Renal pelvis (tissue), 4 donors: ENCODE data around the gene PPM1B. TPM values are rescaled to one million over a fixed set of nuclear protein-coding genes. Genes with fewer than 3 reads are reported as not detected.
"Not testable (repeated sequence)": the region's sequence is repeated elsewhere in the genome, so short reads cannot be mapped to it uniquely, and the experiment has no call there.

Experiments used
- DNase-seq: peaks from one replicate; pipeline ENCODE4 v3.0.0-alpha.2; 2013
- polyA plus RNA-seq, 3 donors: library from polyadenylated mRNA; unstranded; fragments of 120-200 nt; gene quantifications; one replicate each; pipeline ENCODE4 v1.2.1, GENCODE V29; 2013; ENCODE audit not compliant: insufficient read length in 3 of 3

Gene PPM1B
- polyA plus RNA-seq, 3 donors, result 57.0 to 77.0 (median 66.2) TPM

DNA sequence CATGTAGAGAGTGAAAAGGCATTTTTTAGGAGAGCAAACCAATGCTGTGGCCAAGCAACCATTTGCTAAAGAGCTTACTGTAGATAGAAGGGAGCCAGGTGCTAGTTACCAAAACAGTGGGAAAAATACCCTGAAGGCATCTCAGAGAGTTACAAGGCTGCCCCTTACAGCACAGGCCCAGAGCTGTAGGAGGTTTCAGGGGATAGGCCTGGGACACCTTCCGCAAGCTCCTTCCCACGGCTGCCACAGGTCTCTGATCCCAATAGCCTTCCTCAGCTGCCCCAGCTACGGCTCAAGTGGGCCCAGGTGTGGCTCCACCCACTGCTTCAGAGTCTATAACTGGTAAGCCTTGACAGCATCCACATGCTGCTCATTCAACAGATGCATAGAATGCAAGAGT is 18.2 kb upstream of the PPM1B start:
- no peak for DNase-seq

GRCh38 chr2:44152865-44153669 is 15.6 kb upstream of the PPM1B start:
- DNase-seq, result no peak

DNA sequence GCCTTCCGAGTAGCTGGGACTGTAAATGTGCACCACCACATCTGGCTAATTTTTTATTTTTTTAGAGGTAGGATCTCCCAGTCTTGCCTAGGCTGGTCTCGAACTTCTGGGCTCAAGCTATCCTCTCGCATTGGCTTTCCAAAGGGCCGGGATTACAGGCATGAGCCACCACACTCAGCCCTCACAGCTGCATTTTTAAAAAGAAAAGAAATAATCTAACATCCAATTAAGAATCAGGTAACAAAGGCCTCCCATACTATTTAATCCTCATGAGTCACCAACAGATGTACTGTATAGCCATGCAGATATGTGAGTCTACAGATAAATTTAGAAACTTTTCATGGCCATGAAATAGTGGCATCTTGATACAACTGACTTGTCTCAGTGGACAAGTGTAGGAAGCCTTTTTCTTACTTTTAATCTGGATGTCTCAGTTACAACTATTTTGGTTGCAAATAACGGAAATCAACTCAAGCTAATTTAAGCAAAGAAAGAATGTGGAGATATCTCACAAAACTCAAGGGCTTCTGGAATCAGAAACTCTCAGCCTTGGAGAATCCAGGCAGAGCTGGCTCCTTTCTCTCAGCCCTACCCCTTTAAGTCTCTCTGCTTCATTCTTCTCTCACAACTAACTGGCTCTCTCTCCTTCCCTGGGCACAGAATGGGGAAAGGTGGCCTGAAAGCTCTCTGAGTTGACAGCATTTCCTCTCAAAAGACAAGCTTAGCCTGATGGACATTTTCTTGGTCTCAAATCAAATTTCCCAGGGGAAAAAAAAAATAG is 12.8 kb upstream of the PPM1B start:
- DNase-seq, result no peak

DNA sequence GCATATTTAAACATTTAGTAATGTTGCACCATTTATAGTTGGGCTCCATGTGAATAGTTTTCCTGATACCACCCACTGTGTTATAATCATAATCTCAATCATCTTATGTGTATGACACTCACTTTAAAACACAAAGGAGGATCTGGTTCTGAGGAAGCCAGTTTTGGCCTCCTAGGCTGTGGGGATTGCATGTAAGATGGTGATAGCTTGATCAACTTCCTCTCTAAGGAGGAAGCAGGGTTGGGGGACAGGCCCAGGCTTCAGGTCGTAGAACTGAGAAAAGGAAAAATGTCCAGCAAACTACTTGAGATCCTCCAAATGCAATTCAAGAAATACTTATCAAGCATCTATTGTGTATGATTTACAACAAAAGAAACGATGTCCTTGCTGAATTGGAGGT is 4.9 kb upstream of the PPM1B start:
- no peak for DNase-seq

GRCh38 chr2:44164617-44165016 is 4.1 kb upstream of the PPM1B start:
- no peak for DNase-seq

GRCh38 chr2:44166096-44166495 is 2.6 kb upstream of the PPM1B start:
- DNase-seq, result no peak

GRCh38 chr2:44167311-44167907 is 1.3 kb upstream of the PPM1B start:
- no peak for DNase-seq

DNA sequence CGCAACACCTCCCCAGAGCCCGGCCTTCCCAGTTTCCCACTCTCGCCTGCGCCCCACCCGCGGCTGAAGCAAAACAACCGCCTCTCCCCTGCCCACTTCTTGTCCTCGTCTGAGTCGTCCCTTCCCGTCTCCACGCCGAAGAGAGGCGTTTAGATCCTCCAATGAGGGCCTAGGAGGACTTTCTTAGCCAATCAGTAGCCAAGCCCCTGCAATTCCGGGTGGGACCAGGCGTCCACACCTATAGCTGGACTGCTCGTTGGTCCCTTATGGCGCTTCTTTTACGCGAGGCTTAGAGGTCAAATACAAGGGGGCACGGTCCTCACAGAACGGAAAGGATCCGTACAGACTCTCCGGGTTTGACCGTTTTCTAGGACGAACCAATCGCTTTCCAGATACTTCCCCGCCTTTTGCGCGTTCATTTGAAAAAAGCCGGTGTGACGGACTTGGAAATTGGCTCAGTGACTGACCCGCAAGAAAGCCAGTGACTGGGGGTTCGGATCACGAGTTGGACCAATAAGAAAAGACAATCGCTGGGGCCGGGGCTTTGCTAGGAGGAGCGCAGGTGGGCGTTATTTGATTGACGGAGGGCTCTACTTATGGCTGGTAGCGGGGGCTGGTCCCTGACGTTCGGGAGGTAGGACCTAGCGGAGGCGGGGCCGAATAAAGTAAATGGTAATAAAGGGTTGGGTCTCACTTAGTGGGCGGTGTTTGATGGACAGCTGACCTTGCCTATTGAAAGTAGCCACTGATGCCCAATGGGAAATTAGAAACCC is 581 bp upstream of the PPM1B start:
- peak; percentile 100 for DNase-seq

DNA sequence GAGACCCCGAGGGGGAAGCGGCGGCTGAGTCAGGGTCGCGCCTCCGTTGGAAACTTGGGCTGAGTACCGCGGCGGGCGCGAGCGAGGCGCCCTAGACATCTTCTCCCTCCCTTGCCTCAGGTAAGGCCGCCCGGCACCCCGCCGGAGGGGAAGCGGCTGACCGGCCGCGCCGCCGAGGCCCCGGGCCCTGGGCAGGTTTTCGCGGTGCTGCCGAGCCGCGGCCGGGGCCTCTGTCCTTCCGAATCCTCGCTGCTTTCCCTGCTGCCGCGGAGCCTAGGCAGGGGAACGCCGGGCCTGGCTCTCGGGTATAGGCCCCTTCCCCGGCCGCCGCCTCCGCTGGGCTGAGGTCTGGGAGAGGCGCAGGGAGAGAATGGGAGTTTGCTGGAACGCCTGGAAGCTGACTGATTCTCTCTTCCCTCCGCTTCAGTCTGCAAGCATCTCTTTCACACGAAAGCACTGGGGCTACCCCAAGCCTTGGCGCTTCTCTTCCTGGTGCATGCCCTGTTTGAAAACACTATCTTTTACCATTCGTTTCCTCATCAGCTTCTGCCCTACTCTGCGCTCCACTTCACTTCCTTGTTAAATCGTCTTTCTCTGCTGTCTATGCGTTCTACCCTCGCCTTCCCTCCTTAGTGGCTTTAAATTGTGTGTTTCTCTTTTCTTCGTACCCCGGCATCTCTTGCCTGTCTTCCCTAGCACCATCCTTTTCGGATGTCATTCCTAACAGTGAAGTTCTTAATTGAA is 652 bp downstream of the PPM1B start:
- DNase-seq, result peak; percentile 34

DNA sequence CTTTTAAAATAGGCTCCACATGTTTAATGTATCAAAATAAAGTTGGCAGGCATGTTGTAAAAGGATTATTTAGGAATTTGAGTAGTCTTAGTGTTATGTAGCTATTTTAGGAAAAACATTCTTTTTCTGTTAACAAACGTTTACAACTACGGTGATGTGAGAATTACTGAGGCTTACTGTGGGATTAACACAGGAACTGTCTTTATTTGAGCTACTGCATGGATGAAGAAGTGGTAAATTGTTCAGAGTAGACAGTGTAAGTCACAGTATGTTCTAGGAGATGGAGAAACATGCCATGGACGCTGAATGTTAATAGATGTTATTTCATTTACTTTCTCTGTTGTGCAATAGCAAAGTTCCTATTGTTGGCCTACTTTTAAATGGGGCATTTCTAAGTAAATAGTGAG is 1.6 kb downstream of the PPM1B start:
- DNase-seq, result peak; percentile 24

GRCh38 chr2:44171018-44171417 is 2.3 kb downstream of the PPM1B start:
- DNase-seq, result no peak

DNA sequence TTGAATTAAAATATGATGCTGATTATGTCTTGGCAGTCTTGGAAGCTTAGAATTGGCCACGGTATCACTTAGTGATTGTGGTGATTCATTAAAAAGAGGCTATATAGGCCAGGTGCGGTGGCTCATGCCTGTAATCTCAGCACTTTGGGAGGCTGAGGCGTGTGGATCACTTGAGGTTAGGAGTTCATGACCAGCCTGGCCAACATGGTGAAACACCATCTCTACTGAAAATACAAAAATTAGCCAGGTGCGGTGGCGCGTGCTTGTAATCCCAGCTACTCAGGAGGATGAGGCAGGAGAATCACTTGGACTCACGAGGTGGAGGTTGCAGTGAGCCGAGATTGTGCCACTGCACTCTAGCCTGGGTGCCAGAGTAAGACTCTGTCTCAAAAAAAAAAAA is 2.8 kb downstream of the PPM1B start:
- not testable (repeated sequence) for DNase-seq

DNA sequence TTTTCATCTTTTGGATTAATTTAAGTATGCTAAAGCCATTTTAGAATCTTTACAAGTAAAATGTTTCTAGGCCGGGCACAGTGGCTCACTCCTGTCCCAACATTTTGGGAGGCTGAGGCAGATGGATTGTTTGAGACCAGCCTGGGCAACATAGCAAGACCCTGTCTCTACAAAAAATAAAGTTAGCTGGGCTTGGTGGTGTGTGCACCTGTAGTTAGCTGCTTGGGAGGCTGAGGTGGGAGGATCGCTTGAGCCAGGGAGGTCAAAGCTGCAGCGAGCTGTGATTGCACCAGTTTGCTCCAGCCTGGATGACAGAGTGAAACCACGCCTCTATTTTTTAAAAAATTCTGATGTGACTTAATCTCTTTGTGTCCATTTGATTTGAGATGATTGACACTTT is 3.9 kb downstream of the PPM1B start:
- no peak for DNase-seq

DNA sequence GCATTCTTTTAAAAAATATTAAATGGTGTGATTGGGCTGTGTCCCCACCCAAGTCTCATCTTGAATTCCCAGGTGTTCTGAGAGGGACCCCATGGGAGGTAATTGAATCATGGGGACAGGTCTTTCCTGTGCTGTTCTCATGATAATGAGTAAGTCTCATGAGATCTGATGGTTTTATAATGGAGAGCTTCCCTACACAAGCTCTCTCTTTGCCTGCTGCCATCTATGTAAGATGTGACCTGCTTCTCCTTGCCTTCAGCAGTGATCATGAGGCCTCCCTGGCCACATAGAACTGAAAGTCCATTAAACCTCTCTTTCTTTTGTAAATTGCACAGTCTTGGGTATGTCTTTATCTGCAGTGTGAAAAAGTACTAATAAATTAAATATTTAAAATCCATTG is 10.3 kb downstream of the PPM1B start:
- no peak for DNase-seq

- no peak for DNase-seq
Measured at GRCh38 chr2:44181648-44182047, 13.0 kb downstream of the PPM1B start.

- DNase-seq, result no peak
Measured at GRCh38 chr2:44184106-44184505, 15.4 kb downstream of the PPM1B start.

- DNase-seq, result no peak
Measured at GRCh38 chr2:44186810-44187209, 18.1 kb downstream of the PPM1B start.

- no peak for DNase-seq
Measured at GRCh38 chr2:44187251-44187650, 18.6 kb downstream of the PPM1B start.

DNA sequence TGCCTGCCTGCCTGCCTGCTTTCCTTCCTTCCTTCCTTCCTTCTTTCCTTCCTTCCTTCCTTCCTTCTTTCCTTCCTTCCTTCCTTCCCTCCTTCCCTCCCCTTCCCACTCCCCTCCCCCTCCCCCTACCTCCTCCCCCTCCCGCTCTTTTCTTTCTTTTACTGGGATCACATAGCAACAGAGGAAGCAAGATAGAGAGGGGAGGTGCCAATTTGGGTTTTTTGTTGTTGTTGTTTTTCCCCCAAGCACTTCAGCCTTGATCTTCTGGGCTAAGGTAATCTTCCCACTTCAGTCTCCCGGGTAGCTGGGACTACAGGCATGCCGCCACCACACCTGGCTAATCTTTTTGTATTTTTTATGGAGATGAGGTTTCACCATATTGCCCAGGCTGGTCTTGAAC is 20.0 kb downstream of the PPM1B start:
- no peak for DNase-seq

- DNase-seq, result no peak
Measured at GRCh38 chr2:44189104-44189503, 20.4 kb downstream of the PPM1B start.

DNA sequence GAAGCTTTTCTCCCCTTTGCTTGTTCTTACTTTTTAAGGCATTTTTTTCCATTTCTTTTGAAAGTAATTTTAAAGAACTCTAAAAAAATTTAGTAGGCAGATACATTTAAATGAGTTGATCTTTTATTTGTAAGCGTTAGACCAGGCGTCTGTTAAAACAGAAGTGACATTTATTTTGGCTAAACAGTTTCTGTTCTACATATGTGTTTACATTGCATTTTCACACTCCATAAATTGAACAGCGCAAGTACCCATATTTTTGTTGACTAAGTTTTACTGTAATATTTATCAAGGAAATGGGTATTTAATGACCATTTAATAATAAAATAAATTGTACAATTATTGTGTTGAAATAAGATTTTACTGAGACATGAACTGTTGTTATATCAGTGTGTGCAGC is 21.9 kb downstream of the PPM1B start:
- no peak for DNase-seq
